ENCODE data around the gene SSX5.
"Not testable (repeated sequence)": the region's sequence is repeated elsewhere in the genome, so short reads cannot be mapped to it uniquely, and the experiment has no call there.

The SSX5 gene

GRCh38 chrX:48154796-48155195 is 41.8 kb downstream of the SSX5 start:
- no peak overlapping the region for H3K4me3 ChIP-seq (ENCODE audit: low read depth, low read length)
- TF ChIP-seq CTCF (IDR thresholded peaks at IDR 0.05; ENCODE audit: low read depth, low read length) = no peak

GRCh38 chrX:48153769-48154168 is 42.8 kb downstream of the SSX5 start:
- H3K4me3 ChIP-seq (ENCODE audit: low read depth, low read length) = no peak overlapping the region
- TF ChIP-seq CTCF (IDR thresholded peaks at IDR 0.05; ENCODE audit: low read depth, low read length) = no peak

GRCh38 chrX:48142697-48143096 is 53.9 kb downstream of the SSX5 start:
- H3K4me3 ChIP-seq (ENCODE audit: low read depth, low read length) = not testable (repeated sequence)

GRCh38 chrX:48141810-48142508 is 54.6 kb downstream of the SSX5 start:
- not testable (repeated sequence) for H3K4me3 ChIP-seq (ENCODE audit: low read depth, low read length)

GRCh38 chrX:48139076-48139475 is 57.5 kb downstream of the SSX5 start:
- not testable (repeated sequence) for H3K4me3 ChIP-seq (ENCODE audit: low read depth, low read length)
